ENCODE results near the gene BARD1. TPM values are rescaled to one million over a fixed set of nuclear protein-coding genes. Genes with fewer than 3 reads are reported as not detected.

Gene BARD1
- total and polyA plus RNA-seq, 2 of the 8 experiments (the other 6 are each of a cell fraction or from before 2014, with no cell fraction given), result 11.1 to 29.8 TPM

GRCh38 chr2:214796911-214797310 lies 12.6 kb downstream of the BARD1 start:
- Histone ChIP-seq H2BK5ac (ENCODE audit: low read depth, low read length) (no peak overlapping the region), H3K27ac (ENCODE audit: low read depth, low read length) (no peak overlapping the region), H3K4me2 (ENCODE audit: insufficient read depth in 1 of 2, low read depth in 2 of 2, low read length in 2 of 2) (no peak overlapping the region), H3K79me2 (ENCODE audit: control insufficient read depth in 1 of 2, insufficient read depth in 2 of 2, low read length in 2 of 2) (peaks cover 3 to 82% of the 10 kb centered on the region in 2 experiments; a peak in 3 of 4 replicates), H3K23ac (ENCODE audit: insufficient read length) (no peak overlapping the region), H2AFZ (ENCODE audit: low read length) (no peak overlapping the region), H3K18ac (ENCODE audit: extremely low read depth, low read length) (no peak overlapping the region), H4K91ac (replicated peaks; ENCODE audit: insufficient read length, low read length) (no peak overlapping the region), H4K20me1 (replicated peaks in 1 of 2; ENCODE audit: control insufficient read depth in 1 of 2, insufficient read depth in 2 of 2, low read length in 2 of 2) (peaks cover 3 to 4% of the 10 kb centered on the region in 2 experiments), H3K36me3 (ENCODE audit: control insufficient read depth in 2 of 4, insufficient read depth in 4 of 4, low read length in 3 of 4) (peaks cover 0 to 25% (median 9%) of the 10 kb centered on the region in 4 experiments; a peak in 6 of 8 replicates), H3K9me3 (ENCODE audit: insufficient read depth in 2 of 2, low read depth in 1 of 2, low read length in 1 of 2) (no peaks in the 10 kb centered on the region), H3K4ac (replicated peaks; ENCODE audit: insufficient read length, low read depth, low read length) (no peak overlapping the region), H3K79me1 (ENCODE audit: low read depth, low read length) (no peaks in the 10 kb centered on the region; the same call in 1 of the 2 replicates), H2BK12ac (ENCODE audit: low read depth, low read length) (no peak overlapping the region), H3K56ac (replicated peaks; ENCODE audit: insufficient read length, low read depth, low read length) (no peak overlapping the region), H2AK5ac (ENCODE audit: low read depth, low read length) (no peak overlapping the region), H4K5ac (ENCODE audit: insufficient read length, low read depth, low read length) (no peak overlapping the region), H2BK120ac (replicated peaks; ENCODE audit: low read depth, low read length) (no peak overlapping the region), H3K27me3 (replicated peaks in 1 of 4; ENCODE audit: control insufficient read depth in 3 of 4, extremely low read depth in 1 of 4, insufficient read depth in 3 of 4, low read length in 3 of 4) (peaks cover 0 to 1% (median 0%) of the 10 kb centered on the region in 4 experiments; a peak in 1 of 7 replicates), H3K4me3 (ENCODE audit: extremely low read depth in 1 of 4, insufficient read depth in 2 of 4, low read depth in 3 of 4, low read length in 4 of 4) (no peak overlapping the region), H4K8ac (ENCODE audit: extremely low read depth, insufficient read depth, low read length) (no peak overlapping the region), H3K23me2 (ENCODE audit: low read depth, low read length) (no peaks in the 10 kb centered on the region), H3K9ac (replicated peaks in 1 of 4; ENCODE audit: extremely low read depth in 1 of 4, low read depth in 3 of 4, low read length in 3 of 4) (no peak overlapping the region), H2BK20ac (ENCODE audit: low read length) (no peak overlapping the region), H2BK15ac (ENCODE audit: low read length) (no peak overlapping the region), H3K14ac (ENCODE audit: insufficient read length) (no peak overlapping the region), H3K4me1 (replicated peaks in 1 of 4; ENCODE audit: control insufficient read depth in 3 of 4, insufficient read depth in 4 of 4, low read length in 3 of 4) (peaks cover 0 to 3% (median 1%) of the 10 kb centered on the region in 4 experiments; a peak in 2 of 7 replicates)
- DNase-seq (ENCODE audit: low read depth in 1 of 2, low spot score in 2 of 2) (no peak), FAIRE-seq (no peak)
- 96% methylated on average over 1 of the region's 1 CpG; no CpG with 5 or more reads in 1 of the 2 experiments for WGBS, 2 experiments (ENCODE audit: extremely low coverage in 1 of 2, insufficient coverage in 1 of 2, insufficient read length in 1 of 2, insufficient replicate concordance in 2 of 2, low coverage in 1 of 2, low lambda C conversion rate in 2 of 2, missing lambda C conversion rate in 1 of 2)
- ChIA-PET POLR2A (ENCODE audit: partially characterized antibody) (no interaction called here), CTCF (ENCODE audit: partially characterized antibody) (interaction anchor here (0.5 kb wide), 1 partner anchor 11 kb away, joined by 3 read pairs; no protein-coding TSS in a partner anchor)
- TF ChIP-seq BCL11A (IDR thresholded peaks at IDR 0.05; ENCODE audit: low read depth in 2 of 2, low read length in 2 of 2) (no peak), SP2 (IDR thresholded peaks at IDR 0.05; ENCODE audit: low read length) (no peak)
